Muscle of leg (tissue), 9 donors: ENCODE measurements around the gene ANKEF1. TPM values are rescaled to one million over a fixed set of nuclear protein-coding genes. Genes with fewer than 3 reads are reported as not detected.

Source experiments
- polyA plus RNA-seq, 8 donors: library from polyadenylated mRNA; unstranded; fragments of 120-200 nt; gene quantifications; one replicate each; pipeline versions ENCODE4 v1.2.1 to v1.2.3, GENCODE V29; 2013; ENCODE audit warnings: inconsistent platforms in 1 of 8, low replicate concordance in 1 of 8; ENCODE audit not compliant: insufficient read length in 8 of 8, insufficient read depth in 1 of 8
- total RNA-seq: library from RNA; stranded (reverse); fragments of 120-200 nt; gene quantifications from one replicate; pipeline ENCODE4 v1.2.4, GENCODE V29; 2013

ANKEF1 gene
- total and polyA plus RNA-seq, 9 donors: 0.99 to 1.2 (median 1.1) TPM

Other genes starting within 250 kb of the ANKEF1 start
- gene PAK5, start 195.9 kb upstream of the ANKEF1 start, total RNA-seq: 0.04 TPM
- gene PAK5, start 195.9 kb upstream of the ANKEF1 start, polyA plus RNA-seq: under 1 TPM; 0.07 to 0.24 (median 0.14) TPM
- 3.1 TPM for gene SNAP25, start 183.8 kb downstream of the ANKEF1 start, total RNA-seq
- 1 to 10 TPM; 3.3 to 7.5 (median 5.8) TPM for gene SNAP25, start 183.8 kb downstream of the ANKEF1 start, polyA plus RNA-seq